Osteoblast (primary cell): ENCODE measurements around the gene SETSIP. TPM values are rescaled to one million over a fixed set of nuclear protein-coding genes. Genes with fewer than 3 reads are reported as not detected.
A peak's percentile ranks its signal among the peaks of the same experiment; 100 is the strongest.

Source experiments
- DNase-seq: peaks from one replicate; pipeline ENCODE4 v3.0.0; 2011; ENCODE audit warnings: low spot score, mixed read lengths; ENCODE audit not compliant: insufficient read length; ENCODE audit errors: missing footprints
- H2AFZ ChIP-seq: 2 replicates; pipeline ENCODE4 v1.6.0; 2011; ENCODE audit warnings: mild to moderate bottlenecking, low read length
- H3K27ac ChIP-seq: 2 replicates; pipeline ENCODE4 v1.5.1; 2011; ENCODE audit warnings: mild to moderate bottlenecking, low read depth, low read length, moderate library complexity
- H3K27me3 ChIP-seq: 2 replicates; pipeline ENCODE4 v1.6.0; 2012; ENCODE audit warnings: mild to moderate bottlenecking, control low read depth, inconsistent platforms, low read length, moderate library complexity; ENCODE audit not compliant: insufficient read depth
- H3K36me3 ChIP-seq: 2 replicates; pipeline ENCODE4 v1.5.1; 2011; ENCODE audit warnings: mild to moderate bottlenecking, low read length, control low read depth, moderate library complexity; ENCODE audit not compliant: insufficient read depth
- H3K4me1 ChIP-seq: 2 replicates; pipeline ENCODE4 v1.5.1; 2011; ENCODE audit warnings: mild to moderate bottlenecking, low read length, control low read depth, moderate library complexity; ENCODE audit not compliant: insufficient read depth
- H3K4me2 ChIP-seq: 2 replicates; pipeline ENCODE4 v1.6.0; 2011; ENCODE audit warnings: mild to moderate bottlenecking, low read length; ENCODE audit not compliant: insufficient read depth
- H3K4me3 ChIP-seq: fragments of 200-600 bp; sonication (generic); 3 replicates; pipeline ENCODE4 v1.5.1; 2012; ENCODE audit warnings: mild to moderate bottlenecking, low read length, inconsistent platforms; ENCODE audit not compliant: insufficient read depth
- H3K79me2 ChIP-seq: 2 replicates; pipeline ENCODE4 v1.6.0; 2012; ENCODE audit warnings: mild to moderate bottlenecking, low read length, control low read depth, inconsistent platforms; ENCODE audit not compliant: insufficient read depth
- H3K9me3 ChIP-seq: 2 replicates; pipeline ENCODE4 v1.5.1; 2011; ENCODE audit warnings: low read depth, low read length, control low read depth
- H4K20me1 ChIP-seq: 2 replicates; pipeline ENCODE4 v1.6.0; 2012; ENCODE audit warnings: mild to moderate bottlenecking, low read length, control low read depth; ENCODE audit not compliant: insufficient read depth
- CTCF ChIP-seq: IDR thresholded peaks from 2 replicates; pipeline ENCODE4 v1.5.1; 2011; ENCODE audit warnings: mild to moderate bottlenecking, low read depth, low read length, moderate library complexity; ENCODE audit errors: extremely low read depth
- total RNA-seq: library from RNA; depleted of rRNA; stranded (reverse); fragments of >200 nt; gene quantifications from 2 replicates; pipeline ENCODE4 v1.2.3, GENCODE V29; 2012

SETSIP gene
- total RNA-seq, 1 donor: 0.36 TPM

- Histone ChIP-seq H4K20me1 (no peaks in the 10 kb centered on the region), H3K4me2 (no peak overlapping the region)
- TF ChIP-seq CTCF: no peak
Observed at GRCh38 chr1:92085727-92086126, 10.5 kb upstream of the SETSIP start.

GRCh38 chr1:92084651-92085050 lies 9.4 kb upstream of the SETSIP start:
- Histone ChIP-seq H3K79me2 (no peaks in the 10 kb centered on the region), H3K4me2 (no peak overlapping the region), H3K27ac (no peak overlapping the region), H3K4me1 (no peaks in the 10 kb centered on the region), H3K4me3 (no peak overlapping the region), H3K9me3 (peaks cover 5% of the 10 kb centered on the region), H4K20me1 (no peaks in the 10 kb centered on the region), H3K27me3 (no peaks in the 10 kb centered on the region), H2AFZ (no peak overlapping the region), H3K36me3 (no peaks in the 10 kb centered on the region)
- TF ChIP-seq CTCF: no peak
- no peak for DNase-seq

More at GRCh38 chr1:92085727-92086126, 10.5 kb upstream of the SETSIP start:
- no peak overlapping the region for H2AFZ ChIP-seq
- no peaks in the 10 kb centered on the region for H3K79me2 ChIP-seq
- no peak overlapping the region for H3K27ac ChIP-seq
- H3K4me1 ChIP-seq: no peaks in the 10 kb centered on the region
- H3K27me3 ChIP-seq: no peaks in the 10 kb centered on the region
- no peaks in the 10 kb centered on the region for H3K36me3 ChIP-seq
- H3K9me3 ChIP-seq: peaks cover 5% of the 10 kb centered on the region
- H3K4me3 ChIP-seq: no peak overlapping the region
- no peak for DNase-seq

GRCh38 chr1:92081031-92081430 lies 5.8 kb upstream of the SETSIP start:
- TF ChIP-seq CTCF: no peak
- no peak for DNase-seq
- H3K4me3 ChIP-seq: peak overlapping the region; percentile 80

GRCh38 chr1:92080128-92080985 lies 5.1 kb upstream of the SETSIP start, which contains the start of gene BTBD8:
Gene BTBD8 (plus strand): TSS chr1:92080345. CDS start chr1:92080572, 227 bp downstream.
- Histone ChIP-seq H3K27me3 (no peaks in the 10 kb centered on the region), H3K4me3 (peak within 1 kb of the TSS; percentile 80), H3K9me3 (peaks cover 1% of the 10 kb centered on the region), H3K4me1 (no peaks in the 10 kb centered on the region), H3K27ac (peak within 1 kb of the TSS; percentile 27), H3K79me2 (no peaks in the 10 kb centered on the region), H2AFZ (peak within 1 kb of the TSS; percentile 90), H3K36me3 (no peaks in the 10 kb centered on the region), H3K4me2 (peak within 1 kb of the TSS; percentile 81), H4K20me1 (no peaks in the 10 kb centered on the region)
- no peak for TF ChIP-seq CTCF
- peak; percentile 92 for DNase-seq

More at GRCh38 chr1:92081031-92081430, 5.8 kb upstream of the SETSIP start:
- H3K27ac ChIP-seq: no peak overlapping the region
- no peaks in the 10 kb centered on the region for H3K36me3 ChIP-seq
- no peaks in the 10 kb centered on the region for H4K20me1 ChIP-seq
- no peaks in the 10 kb centered on the region for H3K4me1 ChIP-seq
- no peaks in the 10 kb centered on the region for H3K27me3 ChIP-seq
- peak overlapping the region; percentile 90 for H2AFZ ChIP-seq
- peak overlapping the region; percentile 81 for H3K4me2 ChIP-seq
- peaks cover 1% of the 10 kb centered on the region for H3K9me3 ChIP-seq
- H3K79me2 ChIP-seq: no peaks in the 10 kb centered on the region
